ENCODE results near the gene HAPLN1. TPM values are rescaled to one million over a fixed set of nuclear protein-coding genes. Genes with fewer than 3 reads are reported as not detected.

Gene HAPLN1
- total RNA-seq, 2 experiments from 2014 or later: not detected

DNA sequence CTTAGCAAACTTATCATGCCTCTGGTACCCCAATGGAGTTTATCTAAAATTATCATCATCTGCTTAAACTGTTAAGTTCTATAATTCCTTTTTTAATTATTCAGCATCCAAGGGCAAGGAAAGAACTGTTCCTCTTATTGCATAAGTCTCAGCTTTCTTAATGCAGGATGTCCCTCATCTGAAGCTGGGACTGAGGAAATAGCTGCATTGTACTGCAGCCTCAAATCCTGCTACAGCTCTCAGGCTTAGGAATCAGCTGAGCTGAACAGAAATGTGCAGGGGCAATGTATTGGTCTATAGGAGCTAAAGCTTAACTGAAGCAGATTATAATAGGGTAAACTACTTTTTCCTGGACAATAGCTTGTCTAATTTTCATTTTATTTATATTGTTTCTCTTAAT lies 48.0 kb downstream of the HAPLN1 start:
- DNase-seq (no peak), ATAC-seq (no peak)
- intact Hi-C loops (cut with micrococcal nuclease): no loop called here
- H3K36me3 Mint-ChIP-seq (ENCODE audit: low read depth): no peaks in the 10 kb centered on the region
- H3K4me1 Mint-ChIP-seq (ENCODE audit: low read depth): no peaks in the 10 kb centered on the region
- ChIA-PET CTCF (no interaction called here), POLR2A (no interaction called here)
- H3K27ac Mint-ChIP-seq: no peak overlapping the region
- peaks cover 7% of the 10 kb centered on the region for H3K27me3 Mint-ChIP-seq
- H3K9me3 Mint-ChIP-seq: no peaks in the 10 kb centered on the region
- no peak overlapping the region for H3K4me3 Mint-ChIP-seq
- TF ChIP-seq, protein P1, sequence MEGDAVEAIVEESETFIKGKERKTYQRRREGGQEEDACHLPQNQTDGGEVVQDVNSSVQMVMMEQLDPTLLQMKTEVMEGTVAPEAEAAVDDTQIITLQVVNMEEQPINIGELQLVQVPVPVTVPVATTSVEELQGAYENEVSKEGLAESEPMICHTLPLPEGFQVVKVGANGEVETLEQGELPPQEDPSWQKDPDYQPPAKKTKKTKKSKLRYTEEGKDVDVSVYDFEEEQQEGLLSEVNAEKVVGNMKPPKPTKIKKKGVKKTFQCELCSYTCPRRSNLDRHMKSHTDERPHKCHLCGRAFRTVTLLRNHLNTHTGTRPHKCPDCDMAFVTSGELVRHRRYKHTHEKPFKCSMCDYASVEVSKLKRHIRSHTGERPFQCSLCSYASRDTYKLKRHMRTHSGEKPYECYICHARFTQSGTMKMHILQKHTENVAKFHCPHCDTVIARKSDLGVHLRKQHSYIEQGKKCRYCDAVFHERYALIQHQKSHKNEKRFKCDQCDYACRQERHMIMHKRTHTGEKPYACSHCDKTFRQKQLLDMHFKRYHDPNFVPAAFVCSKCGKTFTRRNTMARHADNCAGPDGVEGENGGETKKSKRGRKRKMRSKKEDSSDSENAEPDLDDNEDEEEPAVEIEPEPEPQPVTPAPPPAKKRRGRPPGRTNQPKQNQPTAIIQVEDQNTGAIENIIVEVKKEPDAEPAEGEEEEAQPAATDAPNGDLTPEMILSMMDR (IDR thresholded peaks at IDR 0.05): no peak

DNA sequence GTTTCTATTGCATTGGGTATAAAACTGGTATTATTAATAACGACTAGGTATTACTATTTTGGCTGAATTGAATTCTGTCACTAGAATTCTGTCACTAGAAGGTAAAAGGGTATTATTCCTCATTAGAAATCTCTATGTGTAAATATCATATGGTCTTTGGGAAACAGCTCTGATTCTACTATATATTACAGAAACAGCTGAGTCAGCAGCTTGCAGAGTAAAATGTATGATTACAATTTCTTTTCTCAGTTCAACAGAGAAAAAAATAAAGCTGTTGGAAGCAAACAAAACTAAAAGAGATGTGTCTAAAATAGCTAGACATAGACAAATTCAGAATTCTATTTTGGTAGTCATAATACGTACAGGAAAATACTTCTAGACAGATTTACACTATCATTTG lies 48.5 kb downstream of the HAPLN1 start:
- peaks cover 7% of the 10 kb centered on the region for H3K27me3 Mint-ChIP-seq
- intact Hi-C loops (cut with micrococcal nuclease): no loop called here
- ChIA-PET POLR2A (no interaction called here), CTCF (no interaction called here)
- no peak for DNase-seq
- H3K9me3 Mint-ChIP-seq: no peaks in the 10 kb centered on the region
- H3K4me1 Mint-ChIP-seq (ENCODE audit: low read depth): no peaks in the 10 kb centered on the region
- no peak overlapping the region for H3K4me3 Mint-ChIP-seq
- H3K27ac Mint-ChIP-seq: no peak overlapping the region
- TF ChIP-seq, protein P1 (IDR thresholded peaks at IDR 0.05): no peak
- no peak for ATAC-seq
- H3K36me3 Mint-ChIP-seq (ENCODE audit: low read depth): no peaks in the 10 kb centered on the region

DNA sequence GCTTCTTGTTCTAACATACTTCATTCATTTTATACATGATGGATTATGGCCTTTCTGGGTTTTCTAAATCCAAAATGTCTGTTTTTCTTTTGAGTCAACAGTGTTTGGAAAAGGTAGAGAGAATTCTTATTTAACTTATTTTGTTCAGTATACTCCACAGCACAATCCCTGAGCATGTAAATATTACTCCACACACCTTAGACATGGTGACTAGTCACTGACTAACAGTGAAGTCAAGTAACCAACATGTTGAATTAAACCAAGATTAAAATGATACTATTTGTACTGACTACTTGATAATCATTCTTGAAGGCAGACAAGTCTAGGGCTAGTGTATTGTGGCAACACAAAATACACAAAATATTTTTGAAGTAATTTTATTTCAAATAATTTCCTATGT lies 55.0 kb downstream of the HAPLN1 start:
- no peak overlapping the region for H3K4me3 Mint-ChIP-seq
- no peaks in the 10 kb centered on the region for H3K4me1 Mint-ChIP-seq (ENCODE audit: low read depth)
- no peak overlapping the region for H3K27ac Mint-ChIP-seq
- TF ChIP-seq, protein P1 (IDR thresholded peaks at IDR 0.05): no peak
- ChIA-PET POLR2A (no interaction called here), CTCF (no interaction called here)
- H3K9me3 Mint-ChIP-seq: no peaks in the 10 kb centered on the region
- intact Hi-C loops (cut with micrococcal nuclease): no loop called here
- ATAC-seq: no peak
- DNase-seq: no peak
- peaks cover 9% of the 10 kb centered on the region for H3K27me3 Mint-ChIP-seq
- H3K36me3 Mint-ChIP-seq (ENCODE audit: low read depth): no peaks in the 10 kb centered on the region

DNA sequence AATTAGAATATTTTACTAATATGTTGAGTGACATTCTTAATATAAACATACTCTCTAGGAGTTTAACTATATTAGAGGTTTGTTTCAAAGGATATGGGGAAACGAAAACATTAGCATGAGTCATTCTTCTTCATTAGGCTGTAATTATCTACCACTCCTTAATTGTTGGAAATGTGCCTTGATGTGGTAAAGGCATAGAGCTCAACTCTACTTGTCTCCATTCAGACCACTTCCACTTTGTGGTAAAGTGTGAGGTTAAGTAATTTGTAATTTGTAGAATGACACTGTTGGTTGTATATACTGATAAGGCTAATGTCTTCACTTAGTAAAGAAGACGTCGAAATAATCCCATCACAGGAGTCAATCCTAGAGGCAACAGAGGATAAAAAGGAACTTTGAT lies 58.1 kb downstream of the HAPLN1 start:
- intact Hi-C loops (cut with micrococcal nuclease): no loop called here
- no peaks in the 10 kb centered on the region for H3K36me3 Mint-ChIP-seq (ENCODE audit: low read depth)
- no peak overlapping the region for H3K4me3 Mint-ChIP-seq
- no peaks in the 10 kb centered on the region for H3K9me3 Mint-ChIP-seq
- ChIA-PET POLR2A (no interaction called here), CTCF (no interaction called here)
- H3K4me1 Mint-ChIP-seq (ENCODE audit: low read depth): no peaks in the 10 kb centered on the region
- ATAC-seq: no peak
- TF ChIP-seq, protein P1 (IDR thresholded peaks at IDR 0.05): no peak
- peaks cover 2% of the 10 kb centered on the region for H3K27me3 Mint-ChIP-seq
- no peak overlapping the region for H3K27ac Mint-ChIP-seq
- no peak for DNase-seq

DNA sequence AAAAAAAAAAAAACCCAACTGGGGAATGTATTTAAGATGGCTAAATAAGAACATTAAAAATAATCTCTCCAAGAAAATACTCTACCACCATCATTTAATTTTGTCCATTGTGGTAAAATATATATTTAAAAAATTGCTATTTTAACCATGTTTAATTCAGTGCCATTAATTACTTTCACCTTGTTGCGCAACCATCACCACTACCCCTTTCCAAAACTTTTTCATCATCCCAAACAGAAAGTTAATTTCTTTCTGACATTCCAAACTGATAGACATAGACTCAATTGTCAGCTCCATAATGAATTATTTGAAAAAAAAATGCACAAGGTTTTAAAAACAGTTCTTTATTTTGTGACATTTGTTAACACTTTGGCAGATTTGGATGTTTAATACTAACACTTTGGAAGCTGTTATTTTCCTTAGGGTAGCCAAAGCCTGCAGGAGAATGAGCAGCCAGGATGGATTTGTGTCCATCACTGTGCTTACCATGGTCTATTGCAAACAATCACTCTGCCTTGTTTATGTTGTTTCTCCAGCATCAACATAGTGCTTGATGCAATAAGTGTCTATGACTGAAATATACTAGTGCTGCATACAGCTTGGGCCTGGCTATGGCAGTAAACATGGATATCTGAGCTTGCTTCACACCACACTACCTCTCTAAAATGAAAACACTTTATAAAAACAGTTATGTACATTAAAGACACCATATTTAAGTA lies 62.7 kb downstream of the HAPLN1 start:
- H3K9me3 Mint-ChIP-seq: no peaks in the 10 kb centered on the region
- H3K27ac Mint-ChIP-seq: no peak overlapping the region
- no peaks in the 10 kb centered on the region for H3K4me1 Mint-ChIP-seq (ENCODE audit: low read depth)
- intact Hi-C loops (cut with micrococcal nuclease): no loop called here
- CTCF ChIA-PET: no interaction called here
- ATAC-seq: no peak
- H3K4me3 Mint-ChIP-seq: no peak overlapping the region
- DNase-seq: no peak
- H3K27me3 Mint-ChIP-seq: peaks cover 4% of the 10 kb centered on the region
- POLR2A ChIA-PET: no interaction called here
- H3K36me3 Mint-ChIP-seq (ENCODE audit: low read depth): no peaks in the 10 kb centered on the region
- TF ChIP-seq, protein P1 (IDR thresholded peaks at IDR 0.05): no peak

All from activated CD8-positive, alpha-beta T cell treated with anti-CD3 and anti-CD28 coated beads for 36 hours (primary cell).